ENCODE results near the gene ODF2. TPM values are rescaled to one million over a fixed set of nuclear protein-coding genes. Genes with fewer than 3 reads are reported as not detected.

Gene ODF2
- total and polyA plus RNA-seq, 2 of the 13 experiments (the other 11 are each of a cell fraction or from before 2014, with no cell fraction given), result 9.8 to 31.3 TPM

GRCh38 chr9:128455849-128456612, at the start of gene ODF2 (continued):
- TF ChIP-seq ZNF781 (CRISPR knock-in tag; IDR thresholded peaks at IDR 0.05; ENCODE audit: borderline replicate concordance, not compliant biosample characterization) (peak; percentile 3), RBAK (CRISPR knock-in tag; IDR thresholded peaks at IDR 0.05) (no peak), ZNF770 (CRISPR knock-in tag; IDR thresholded peaks at IDR 0.05) (0 out of 2 replicates have a peak, but pooled peaks have one; percentile 22), SOX13 (IDR thresholded peaks at IDR 0.05) (no peak), SOX13 (CRISPR knock-in tag; conservative IDR thresholded peaks at IDR 0.05 in 1 of 2, IDR thresholded peaks at IDR 0.05 in 1 of 2) (0 out of 4 replicates have a peak, but pooled peaks of 1 of the 2 experiments have one; percentile 10), POLR2AphosphoS5 (IDR thresholded peaks at IDR 0.05; ENCODE audit: low read depth, low read length) (peak; percentile 69), ZBTB26 (CRISPR knock-in tag; IDR thresholded peaks at IDR 0.05; ENCODE audit: borderline replicate concordance) (0 out of 2 replicates have a peak, but pooled peaks have one; percentile 30), ZNF883 (CRISPR knock-in tag; IDR thresholded peaks at IDR 0.05; ENCODE audit: not compliant biosample characterization) (peak; percentile 22), SMAD3 (CRISPR knock-in tag; IDR thresholded peaks at IDR 0.05) (peak; percentile 66), ZNF766 (CRISPR knock-in tag; IDR thresholded peaks at IDR 0.05; ENCODE audit: borderline replicate concordance) (peak; percentile 65; the same call in 1 of the 2 replicates), ZNF672 (CRISPR knock-in tag; IDR thresholded peaks at IDR 0.05) (no peak), IRF9 (CRISPR knock-in tag; IDR thresholded peaks at IDR 0.05; ENCODE audit: borderline replicate concordance) (no peak; the same call in 1 of the 2 replicates), RBFOX2 (IDR thresholded peaks at IDR 0.05; ENCODE audit: low read depth, low read length) (peak; percentile 73), MEIS1 (CRISPR knock-in tag; IDR thresholded peaks at IDR 0.05; ENCODE audit: borderline replicate concordance) (no peak), ZNF768 (CRISPR knock-in tag; IDR thresholded peaks at IDR 0.05) (peak; percentile 6; the same call in 1 of the 2 replicates), ZSCAN21 (CRISPR knock-in tag; IDR thresholded peaks at IDR 0.05; ENCODE audit: borderline replicate concordance) (peak; percentile 65; the same call in 1 of the 2 replicates), ZNF282 (IDR thresholded peaks at IDR 0.05; ENCODE audit: partially characterized antibody) (no peak), SP5 (CRISPR knock-in tag; IDR thresholded peaks at IDR 0.05; ENCODE audit: borderline replicate concordance, low read depth) (peak; percentile 69; the same call in 1 of the 2 replicates), ZNF431 (CRISPR knock-in tag; IDR thresholded peaks at IDR 0.05; ENCODE audit: borderline replicate concordance, low read depth) (no peak), FOXO1 (CRISPR knock-in tag; IDR thresholded peaks at IDR 0.05) (0 out of 2 replicates have a peak, but pooled peaks have one; percentile 15), ZNF572 (CRISPR knock-in tag; IDR thresholded peaks at IDR 0.05) (no peak), KLF12 (CRISPR knock-in tag; IDR thresholded peaks at IDR 0.05; ENCODE audit: borderline replicate concordance) (0 out of 2 replicates have a peak, but pooled peaks have one; percentile 40), NRL (CRISPR knock-in tag; IDR thresholded peaks at IDR 0.05; ENCODE audit: borderline replicate concordance) (0 out of 2 replicates have a peak, but pooled peaks have one; percentile 26), PHF5A (CRISPR knock-in tag; IDR thresholded peaks at IDR 0.05; ENCODE audit: low read depth, unreplicated experiment) (peak; percentile 50), TEAD3 (CRISPR knock-in tag; optimal IDR thresholded peaks at IDR 0.05; ENCODE audit: borderline replicate concordance) (peak; percentile 72), IRF2 (CRISPR knock-in tag; IDR thresholded peaks at IDR 0.05) (0 out of 2 replicates have a peak, but pooled peaks have one; percentile 34)

Measured in HepG2 (cell line).